ENCODE results near the gene MPG. TPM values are rescaled to one million over a fixed set of nuclear protein-coding genes. Genes with fewer than 3 reads are reported as not detected.

MPG gene
- total and polyA plus RNA-seq, 10 donors = 34.8 to 122 (median 69.9) TPM

GRCh38 chr16:114327-114726 lies 36.3 kb downstream of the MPG start:
- no peaks in the 10 kb centered on the region for H3K9me3 ChIP-seq
- peaks cover 0 to 14% (median 3%) of the 10 kb centered on the region in 6 donors for H3K4me1 ChIP-seq
- H3K36me3 ChIP-seq = peaks cover 0 to 92% (median 51%) of the 10 kb centered on the region in 6 donors
- peak overlapping the region in 1 of 8 donors; percentile 18 for H3K27ac ChIP-seq
- intact Hi-C loops (cut with DNase I; ENCODE audit: low total_unique reads) = no loop called here
- TF ChIP-seq CTCF (IDR thresholded peaks at IDR 0.05 in 8 of 11, conservative IDR thresholded peaks at IDR 0.05 in 3 of 11) (no peak), POLR2AphosphoS5 (IDR thresholded peaks at IDR 0.05) (no peak)
- DNase-seq = no peak
- no peak overlapping the region for H3K4me3 ChIP-seq
- H3K27me3 ChIP-seq (replicated peaks in 1 of 7) = no peaks in the 10 kb centered on the region
- 87 to 97% (median 92%) methylated on average over 2 of the region's 2 CpGs for WGBS, 5 donors

- Histone ChIP-seq H3K36me3 (peaks cover 0 to 85% (median 38%) of the 10 kb centered on the region in 6 donors), H3K9me3 (no peaks in the 10 kb centered on the region), H3K27ac (no peak overlapping the region), H3K4me1 (peaks cover 0 to 24% (median 8%) of the 10 kb centered on the region in 6 donors), H3K27me3 (replicated peaks in 1 of 7) (no peaks in the 10 kb centered on the region), H3K4me3 (no peak overlapping the region)
- no peak for TF ChIP-seq CTCF (IDR thresholded peaks at IDR 0.05 in 8 of 11, conservative IDR thresholded peaks at IDR 0.05 in 3 of 11)
- no peak for TF ChIP-seq POLR2AphosphoS5 (IDR thresholded peaks at IDR 0.05)
- TF ChIP-seq POLR2A (IDR thresholded peaks at IDR 0.05) = no peak
- DNase-seq = no peak
- intact Hi-C loops (cut with DNase I; ENCODE audit: low total_unique reads) = loop anchor here (5.0 kb wide), 1 partner anchor 66 kb away; the partner anchor contains the start of gene HBQ1
- 67 to 76% (median 72%) methylated on average over 7 of the region's 7 CpGs for WGBS, 5 donors
Measured at GRCh38 chr16:116015-116414, 38.0 kb downstream of the MPG start.

GRCh38 chr16:117379-118365 lies 39.6 kb downstream of the MPG start:
- peaks cover 0 to 24% (median 8%) of the 10 kb centered on the region in 6 donors for H3K4me1 ChIP-seq
- no peak overlapping the region for H3K4me3 ChIP-seq
- intact Hi-C loops (cut with DNase I; ENCODE audit: low total_unique reads) = loop anchor here (5.0 kb wide), 1 partner anchor 65 kb away; the partner anchor contains the start of gene HBQ1
- peak; percentile 86 for DNase-seq
- H3K36me3 ChIP-seq = peaks cover 0 to 78% (median 23%) of the 10 kb centered on the region in 6 donors
- H3K9me3 ChIP-seq = no peaks in the 10 kb centered on the region
- H3K27me3 ChIP-seq (replicated peaks in 1 of 7) = no peaks in the 10 kb centered on the region
- no peak for TF ChIP-seq POLR2A (IDR thresholded peaks at IDR 0.05)
- TF ChIP-seq CTCF (IDR thresholded peaks at IDR 0.05 in 8 of 11, conservative IDR thresholded peaks at IDR 0.05 in 3 of 11) = peak; percentile 9 to 81 (median 70)
- TF ChIP-seq POLR2AphosphoS5 (IDR thresholded peaks at IDR 0.05) = peak in 2 of 3 donors; percentile 25 to 42
- 66 to 71% (median 70%) methylated on average over 18 to 19 of the region's 19 CpGs for WGBS, 5 donors
- no peak overlapping the region for H3K27ac ChIP-seq

- TF ChIP-seq CTCF (IDR thresholded peaks at IDR 0.05 in 8 of 11, conservative IDR thresholded peaks at IDR 0.05 in 3 of 11) (no peak), POLR2AphosphoS5 (IDR thresholded peaks at IDR 0.05) (no peak), POLR2A (IDR thresholded peaks at IDR 0.05) (no peak)
- peaks cover 0 to 24% (median 8%) of the 10 kb centered on the region in 6 donors for H3K4me1 ChIP-seq
- no peak overlapping the region for H3K4me3 ChIP-seq
- H3K27ac ChIP-seq = no peak overlapping the region
- H3K36me3 ChIP-seq = peaks cover 0 to 74% (median 21%) of the 10 kb centered on the region in 6 donors
- intact Hi-C loops (cut with DNase I; ENCODE audit: low total_unique reads) = loop anchor here (5.0 kb wide), 1 partner anchor 63 kb away; the partner anchor contains the start of gene HBQ1
- no peaks in the 10 kb centered on the region for H3K27me3 ChIP-seq (replicated peaks in 1 of 7)
- no peaks in the 10 kb centered on the region for H3K9me3 ChIP-seq
- 88 to 97% (median 92%) methylated on average over 1 to 2 of the region's 2 CpGs for WGBS, 5 donors
- no peak for DNase-seq
Measured at GRCh38 chr16:118857-119256, 40.8 kb downstream of the MPG start.
